SH-SY5Y (cell line): Measurements from ENCODE around the gene ZMYND11.

Source experiments
- GATA2 ChIP-seq: IDR thresholded peaks from 2 replicates; pipeline ENCODE4 v1.6.1; 2011; ENCODE audit warnings: mild to moderate bottlenecking, low read depth, low read length
- GATA3 ChIP-seq: IDR thresholded peaks from 2 replicates; pipeline ENCODE4 v1.6.1; 2011; ENCODE audit warnings: low read depth, mild to moderate bottlenecking, low read length, moderate library complexity

DNA sequence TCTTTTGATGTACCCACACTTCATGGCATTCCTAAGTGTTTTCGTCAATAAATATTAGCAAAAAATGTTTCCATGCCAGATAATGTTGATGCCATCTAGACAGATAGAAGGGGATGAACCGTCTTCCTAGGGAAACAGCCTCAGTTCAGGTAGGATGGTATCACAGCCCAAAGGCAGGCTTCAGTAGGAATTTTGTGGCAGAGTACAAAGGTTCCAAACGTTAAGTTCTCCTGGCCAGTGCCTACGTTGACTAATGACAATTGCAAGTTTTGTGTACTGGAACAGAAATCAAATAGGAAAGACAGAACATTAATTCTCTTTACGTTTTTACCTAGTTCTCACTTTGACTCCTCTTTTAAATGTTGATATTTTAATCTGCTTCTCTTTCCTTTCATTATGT lies 75.0 kb downstream of the ZMYND11 start:
- TF ChIP-seq GATA2 (no peak), GATA3 (no peak)
